ENCODE measurements around the gene TTLL11. TPM values are rescaled to one million over a fixed set of nuclear protein-coding genes. Genes with fewer than 3 reads are reported as not detected.

The TTLL11 gene
- total RNA-seq, 2 experiments from 2014 or later, result 0.56 to 1.4 TPM

- Mint-ChIP-seq H3K4me1 (ENCODE audit: low read depth) (peaks cover 13% of the 10 kb centered on the region), H3K9me3 (no peaks in the 10 kb centered on the region), H3K27me3 (no peaks in the 10 kb centered on the region), H3K36me3 (ENCODE audit: low read depth) (no peaks in the 10 kb centered on the region), H3K4me3 (no peak overlapping the region), H3K27ac (no peak overlapping the region)
- POLR2A ChIA-PET, result no interaction called here
- CTCF ChIA-PET, result no interaction called here
- no peak for ATAC-seq
- intact Hi-C loops (cut with micrococcal nuclease), result no loop called here
- TF ChIP-seq CTCF (IDR thresholded peaks at IDR 0.05), result no peak
- DNase-seq, result no peak
Observed at GRCh38 chr9:121956808-121957207, 136.3 kb downstream of the TTLL11 start.

GRCh38 chr9:121955649-121956048 is 137.5 kb downstream of the TTLL11 start:
- DNase-seq (no peak), ATAC-seq (no peak)
- ChIA-PET CTCF (no interaction called here), POLR2A (no interaction called here)
- Mint-ChIP-seq H3K4me1 (ENCODE audit: low read depth) (peaks cover 13% of the 10 kb centered on the region), H3K27ac (no peak overlapping the region), H3K27me3 (no peaks in the 10 kb centered on the region), H3K4me3 (no peak overlapping the region), H3K36me3 (ENCODE audit: low read depth) (no peaks in the 10 kb centered on the region), H3K9me3 (no peaks in the 10 kb centered on the region)
- TF ChIP-seq CTCF (IDR thresholded peaks at IDR 0.05), result no peak
- intact Hi-C loops (cut with micrococcal nuclease), result no loop called here

GRCh38 chr9:121954477-121955140 is 138.5 kb downstream of the TTLL11 start:
- H3K27me3 Mint-ChIP-seq, result no peaks in the 10 kb centered on the region
- H3K4me1 Mint-ChIP-seq (ENCODE audit: low read depth), result peaks cover 12% of the 10 kb centered on the region
- H3K9me3 Mint-ChIP-seq, result no peaks in the 10 kb centered on the region
- no peak overlapping the region for H3K4me3 Mint-ChIP-seq
- no peak for DNase-seq
- ChIA-PET CTCF (no interaction called here), POLR2A (no interaction called here)
- H3K27ac Mint-ChIP-seq, result no peak overlapping the region
- H3K36me3 Mint-ChIP-seq (ENCODE audit: low read depth), result no peaks in the 10 kb centered on the region
- no peak for TF ChIP-seq CTCF (IDR thresholded peaks at IDR 0.05)
- intact Hi-C loops (cut with micrococcal nuclease), result no loop called here
- no peak for ATAC-seq

GRCh38 chr9:121952611-121953010 is 140.5 kb downstream of the TTLL11 start:
- H3K9me3 Mint-ChIP-seq, result no peaks in the 10 kb centered on the region
- intact Hi-C loops (cut with micrococcal nuclease), result no loop called here
- H3K36me3 Mint-ChIP-seq (ENCODE audit: low read depth), result no peaks in the 10 kb centered on the region
- ATAC-seq (no peak), DNase-seq (no peak)
- no peak for TF ChIP-seq CTCF (IDR thresholded peaks at IDR 0.05)
- ChIA-PET CTCF (no interaction called here), POLR2A (no interaction called here)
- H3K4me1 Mint-ChIP-seq (ENCODE audit: low read depth), result no peaks in the 10 kb centered on the region
- H3K27me3 Mint-ChIP-seq, result no peaks in the 10 kb centered on the region
- H3K4me3 Mint-ChIP-seq, result no peak overlapping the region
- no peak overlapping the region for H3K27ac Mint-ChIP-seq

GRCh38 chr9:121950866-121951265 is 142.2 kb downstream of the TTLL11 start:
- no peak for TF ChIP-seq CTCF (IDR thresholded peaks at IDR 0.05)
- no peaks in the 10 kb centered on the region for H3K27me3 Mint-ChIP-seq
- H3K4me1 Mint-ChIP-seq (ENCODE audit: low read depth), result no peaks in the 10 kb centered on the region
- H3K9me3 Mint-ChIP-seq, result no peaks in the 10 kb centered on the region
- ChIA-PET CTCF (no interaction called here), POLR2A (no interaction called here)
- no peaks in the 10 kb centered on the region for H3K36me3 Mint-ChIP-seq (ENCODE audit: low read depth)
- no peak overlapping the region for H3K27ac Mint-ChIP-seq
- H3K4me3 Mint-ChIP-seq, result no peak overlapping the region
- ATAC-seq, result no peak
- no peak for DNase-seq
- intact Hi-C loops (cut with micrococcal nuclease), result no loop called here

All from activated CD8-positive, alpha-beta T cell treated with anti-CD3 and anti-CD28 coated beads for 36 hours (primary cell).